ENCODE data around the gene RAD54L.

The RAD54L gene

DNA sequence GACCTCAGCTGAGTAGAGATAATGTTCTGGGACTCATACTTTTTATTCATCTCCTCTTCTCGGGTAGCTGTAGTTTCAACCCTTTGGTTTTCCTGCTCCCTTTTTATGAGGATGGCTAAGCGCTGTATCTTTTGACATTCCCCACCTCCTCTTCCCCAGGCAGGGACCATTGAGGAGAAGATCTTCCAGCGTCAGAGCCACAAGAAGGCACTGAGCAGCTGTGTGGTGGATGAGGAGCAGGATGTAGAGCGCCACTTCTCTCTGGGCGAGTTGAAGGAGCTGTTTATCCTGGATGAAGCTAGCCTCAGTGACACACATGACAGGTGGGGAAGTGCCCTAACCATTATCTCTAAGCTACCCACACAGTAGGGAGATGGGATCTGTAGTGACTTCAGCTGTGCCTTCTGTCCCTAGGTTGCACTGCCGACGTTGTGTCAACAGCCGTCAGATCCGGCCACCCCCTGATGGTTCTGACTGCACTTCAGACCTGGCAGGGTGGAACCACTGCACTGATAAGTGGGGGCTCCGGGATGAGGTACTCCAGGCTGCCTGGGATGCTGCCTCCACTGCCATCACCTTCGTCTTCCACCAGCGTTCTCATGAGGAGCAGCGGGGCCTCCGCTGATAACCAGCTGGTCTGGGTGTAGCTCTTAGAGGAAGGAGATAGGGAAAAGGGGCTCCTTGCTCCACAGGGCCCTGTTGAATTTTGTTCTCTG lies 30.3 kb downstream of the RAD54L start:
- no peak for DNase-seq (ENCODE audit: low read depth)
- TF ChIP-seq, protein P1, sequence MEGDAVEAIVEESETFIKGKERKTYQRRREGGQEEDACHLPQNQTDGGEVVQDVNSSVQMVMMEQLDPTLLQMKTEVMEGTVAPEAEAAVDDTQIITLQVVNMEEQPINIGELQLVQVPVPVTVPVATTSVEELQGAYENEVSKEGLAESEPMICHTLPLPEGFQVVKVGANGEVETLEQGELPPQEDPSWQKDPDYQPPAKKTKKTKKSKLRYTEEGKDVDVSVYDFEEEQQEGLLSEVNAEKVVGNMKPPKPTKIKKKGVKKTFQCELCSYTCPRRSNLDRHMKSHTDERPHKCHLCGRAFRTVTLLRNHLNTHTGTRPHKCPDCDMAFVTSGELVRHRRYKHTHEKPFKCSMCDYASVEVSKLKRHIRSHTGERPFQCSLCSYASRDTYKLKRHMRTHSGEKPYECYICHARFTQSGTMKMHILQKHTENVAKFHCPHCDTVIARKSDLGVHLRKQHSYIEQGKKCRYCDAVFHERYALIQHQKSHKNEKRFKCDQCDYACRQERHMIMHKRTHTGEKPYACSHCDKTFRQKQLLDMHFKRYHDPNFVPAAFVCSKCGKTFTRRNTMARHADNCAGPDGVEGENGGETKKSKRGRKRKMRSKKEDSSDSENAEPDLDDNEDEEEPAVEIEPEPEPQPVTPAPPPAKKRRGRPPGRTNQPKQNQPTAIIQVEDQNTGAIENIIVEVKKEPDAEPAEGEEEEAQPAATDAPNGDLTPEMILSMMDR (IDR thresholded peaks at IDR 0.05; ENCODE audit: insufficient read depth, low read depth, low read length, missing control alignments) = no peak
- H3K4me3 ChIP-seq (ENCODE audit: low read depth, low read length) = no peak overlapping the region

DNA sequence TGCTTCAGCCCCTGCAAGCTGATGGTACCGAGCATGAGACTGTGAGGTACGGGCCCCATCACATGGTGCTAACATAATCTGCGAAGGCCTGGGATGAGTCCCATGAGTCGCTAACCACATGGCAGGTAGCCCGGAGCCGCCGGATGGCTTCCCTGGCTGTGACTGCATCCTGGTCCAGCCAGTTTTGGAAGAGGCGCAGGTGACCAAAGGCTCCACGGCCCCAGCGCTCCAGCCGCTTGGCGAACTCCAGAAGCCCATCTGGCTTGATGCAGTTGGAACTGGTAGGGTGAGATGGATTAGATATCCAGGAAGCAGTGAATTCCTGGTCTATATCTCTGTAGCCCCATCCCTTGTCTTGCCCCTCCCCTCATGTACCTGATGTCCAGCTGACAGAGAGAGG lies 31.2 kb downstream of the RAD54L start:
- H3K4me3 ChIP-seq (ENCODE audit: low read depth, low read length) = no peak overlapping the region
- no peak for DNase-seq (ENCODE audit: low read depth)
- TF ChIP-seq, protein P1 (IDR thresholded peaks at IDR 0.05; ENCODE audit: insufficient read depth, low read depth, low read length, missing control alignments) = no peak

DNA sequence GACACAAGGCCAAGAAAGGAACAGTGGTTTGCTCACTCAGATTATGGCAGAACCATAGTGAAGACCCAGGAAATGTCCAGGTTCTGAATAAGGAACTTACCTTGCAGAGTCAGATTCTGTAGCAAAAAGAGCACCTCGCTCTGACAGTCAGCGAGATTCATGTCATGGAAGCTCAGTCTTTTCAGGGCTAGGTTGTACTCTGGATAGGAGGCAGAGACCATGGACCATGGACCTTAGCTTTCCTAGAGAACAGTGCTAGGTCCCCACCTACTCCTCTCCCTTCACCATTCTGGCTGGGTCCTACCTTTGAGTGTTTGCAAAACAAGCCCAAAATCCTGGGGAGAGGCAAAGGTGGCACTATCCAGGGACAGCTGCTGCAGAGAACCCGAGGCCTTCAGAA lies 32.5 kb downstream of the RAD54L start:
- H3K4me3 ChIP-seq (ENCODE audit: low read depth, low read length) = no peak overlapping the region
- TF ChIP-seq, protein P1 (IDR thresholded peaks at IDR 0.05; ENCODE audit: insufficient read depth, low read depth, low read length, missing control alignments) = no peak
- DNase-seq (ENCODE audit: low read depth) = no peak

DNA sequence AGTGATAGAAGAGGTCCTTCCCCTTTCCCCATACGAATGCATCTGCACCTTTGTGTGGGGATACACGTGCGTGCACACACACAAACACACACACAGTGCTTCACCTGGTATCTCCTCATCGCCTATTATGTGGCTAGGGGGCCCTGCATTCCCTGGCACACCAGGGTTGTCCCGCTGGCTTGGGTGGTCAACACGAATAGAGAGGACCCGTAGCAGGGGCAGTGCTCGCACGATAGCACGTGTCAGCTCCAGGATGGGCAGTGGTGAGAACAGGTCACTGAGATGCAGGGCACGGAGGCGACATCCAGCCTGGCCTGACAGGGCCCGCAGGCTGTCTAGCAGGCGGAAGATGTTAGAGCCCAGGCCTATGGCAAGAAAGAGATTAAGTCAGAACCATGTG lies 33.5 kb downstream of the RAD54L start:
- DNase-seq (ENCODE audit: low read depth) = no peak
- H3K4me3 ChIP-seq (ENCODE audit: low read depth, low read length) = no peak overlapping the region
- TF ChIP-seq, protein P1 (IDR thresholded peaks at IDR 0.05; ENCODE audit: insufficient read depth, low read depth, low read length, missing control alignments) = no peak

- no peak for DNase-seq (ENCODE audit: low read depth)
- H3K4me3 ChIP-seq (ENCODE audit: low read depth, low read length) = no peak overlapping the region
- TF ChIP-seq, protein P1 (IDR thresholded peaks at IDR 0.05; ENCODE audit: insufficient read depth, low read depth, low read length, missing control alignments) = no peak
Measured at GRCh38 chr1:46284058-46284457, 36.5 kb downstream of the RAD54L start.

GRCh38 chr1:46284597-46285564 lies 37.3 kb downstream of the RAD54L start:
- no peak for DNase-seq (ENCODE audit: low read depth)
- TF ChIP-seq, protein P1 (IDR thresholded peaks at IDR 0.05; ENCODE audit: insufficient read depth, low read depth, low read length, missing control alignments) = no peak
- H3K4me3 ChIP-seq (ENCODE audit: low read depth, low read length) = no peak overlapping the region
